Measurements from ENCODE around the gene SERINC3.

The SERINC3 gene

GRCh38 chr20:44544263-44544662 is 22.4 kb upstream of the SERINC3 start:
- DNase-seq (ENCODE audit: insufficient read length, low spot score) = no peak
- TF ChIP-seq POLR2A (IDR thresholded peaks at IDR 0.05; ENCODE audit: low read depth, low read length) = no peak
- no peak for FAIRE-seq

DNA sequence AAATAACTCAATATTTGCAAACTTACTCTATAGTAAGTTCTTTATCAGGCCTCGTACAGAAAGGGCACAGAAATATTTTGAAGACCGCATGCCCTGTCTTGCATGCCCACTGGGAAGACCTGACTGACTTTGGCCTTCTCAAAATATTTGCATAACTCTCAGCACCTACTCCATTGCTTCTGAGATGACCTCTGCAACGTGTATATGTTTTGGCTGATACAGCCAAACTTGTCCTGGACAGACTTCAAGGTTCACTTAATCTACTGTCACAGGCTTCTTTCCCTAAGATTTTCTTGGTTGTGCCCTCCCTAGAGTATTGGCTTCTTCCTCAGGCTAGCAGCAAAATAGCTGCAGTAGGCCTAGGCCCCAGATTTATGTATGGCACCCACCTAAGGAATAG is 21.5 kb upstream of the SERINC3 start:
- no peak for TF ChIP-seq POLR2A (IDR thresholded peaks at IDR 0.05; ENCODE audit: low read depth, low read length)
- no peak for DNase-seq (ENCODE audit: insufficient read length, low spot score)
- FAIRE-seq = no peak

GRCh38 chr20:44542890-44543289 is 21.0 kb upstream of the SERINC3 start:
- no peak for TF ChIP-seq POLR2A (IDR thresholded peaks at IDR 0.05; ENCODE audit: low read depth, low read length)
- DNase-seq (ENCODE audit: insufficient read length, low spot score) (no peak), FAIRE-seq (no peak)

GRCh38 chr20:44541992-44542391 is 20.1 kb upstream of the SERINC3 start:
- DNase-seq (ENCODE audit: insufficient read length, low spot score) (no peak), FAIRE-seq (no peak)
- TF ChIP-seq POLR2A (IDR thresholded peaks at IDR 0.05; ENCODE audit: low read depth, low read length) = no peak

DNA sequence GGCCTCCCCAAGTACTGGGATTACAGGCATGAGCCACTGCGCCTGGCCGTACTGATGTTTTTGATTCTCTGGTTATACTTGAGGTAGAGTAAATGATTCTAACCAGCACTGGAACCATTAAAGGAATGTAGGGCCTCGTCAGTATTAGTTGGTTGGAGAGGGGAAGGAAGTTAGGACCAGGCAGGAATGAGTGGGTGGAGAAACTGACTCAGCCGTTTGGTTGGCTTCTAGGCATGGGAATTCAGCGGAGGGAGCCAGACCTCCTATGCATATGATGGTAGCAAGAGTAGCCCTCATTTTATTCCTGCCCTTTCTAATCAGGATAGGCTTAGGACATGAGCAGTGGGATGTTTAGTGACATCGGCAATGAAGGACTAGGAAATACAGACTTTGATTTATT is 19.0 kb upstream of the SERINC3 start:
- no peak for TF ChIP-seq POLR2A (IDR thresholded peaks at IDR 0.05; ENCODE audit: low read depth, low read length)
- no peak for FAIRE-seq
- DNase-seq (ENCODE audit: insufficient read length, low spot score) = peak; percentile 23

DNA sequence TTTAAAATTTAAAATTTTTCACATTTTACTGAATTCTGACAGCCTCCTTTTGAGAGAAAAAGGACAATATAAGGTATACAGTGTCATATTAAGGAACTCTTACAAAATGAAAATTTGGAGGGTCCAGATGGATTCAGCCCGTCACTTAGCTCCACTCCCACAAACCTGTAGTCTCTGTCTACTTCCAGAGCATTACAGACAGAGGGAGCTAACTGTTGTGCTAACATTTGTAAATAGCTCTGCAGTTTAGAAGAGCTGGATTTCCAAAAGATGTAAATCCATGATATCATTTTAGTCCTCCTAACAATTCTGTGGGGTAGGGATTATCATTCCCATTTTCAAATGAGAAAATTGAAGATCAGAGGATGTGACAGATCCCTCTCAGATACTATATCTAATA is 16.1 kb upstream of the SERINC3 start:
- no peak for TF ChIP-seq POLR2A (IDR thresholded peaks at IDR 0.05; ENCODE audit: low read depth, low read length)
- no peak for FAIRE-seq
- DNase-seq (ENCODE audit: insufficient read length, low spot score) = no peak

DNA sequence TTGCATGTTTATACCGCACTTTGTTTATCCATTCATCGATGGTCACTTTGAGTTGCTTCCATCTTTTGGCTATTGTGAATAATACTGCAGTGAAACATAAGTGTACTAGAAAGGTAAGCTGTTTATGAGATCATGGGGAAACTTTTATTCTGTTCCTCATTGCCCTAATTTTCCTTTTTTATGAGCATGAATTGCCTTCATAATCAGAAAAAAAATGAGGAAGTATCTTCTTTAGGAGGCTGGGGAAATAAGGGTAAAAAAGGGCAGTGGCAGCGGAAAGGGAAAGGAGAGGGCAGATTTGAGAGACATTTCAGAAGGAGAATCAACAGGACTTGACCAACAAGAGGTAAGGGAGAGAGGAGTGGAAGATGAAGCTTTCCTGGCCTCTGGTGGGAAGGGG is 14.3 kb upstream of the SERINC3 start:
- FAIRE-seq = no peak
- TF ChIP-seq POLR2A (IDR thresholded peaks at IDR 0.05; ENCODE audit: low read depth, low read length) = no peak
- no peak for DNase-seq (ENCODE audit: insufficient read length, low spot score)

DNA sequence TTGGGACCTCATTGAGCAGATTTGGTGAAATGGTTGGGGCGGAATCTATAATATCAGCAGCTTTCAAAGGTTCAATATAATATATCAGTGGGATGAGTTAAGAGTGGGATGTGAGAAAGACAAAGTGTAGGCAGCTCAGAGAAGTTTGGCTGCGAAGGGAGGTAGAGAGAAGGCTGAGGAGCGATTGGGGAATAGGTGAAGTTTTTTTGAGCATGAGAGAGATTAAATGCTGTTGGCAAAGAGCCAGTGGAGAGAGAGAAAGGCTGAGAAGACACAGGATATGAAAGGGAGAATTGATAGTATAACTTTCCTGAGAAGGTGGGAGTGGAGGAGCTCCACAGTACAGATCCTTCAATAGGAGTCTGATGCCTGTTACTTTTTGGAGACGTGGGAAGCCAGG is 12.1 kb upstream of the SERINC3 start:
- no peak for FAIRE-seq
- DNase-seq (ENCODE audit: insufficient read length, low spot score) = no peak
- TF ChIP-seq POLR2A (IDR thresholded peaks at IDR 0.05; ENCODE audit: low read depth, low read length) = no peak

DNA sequence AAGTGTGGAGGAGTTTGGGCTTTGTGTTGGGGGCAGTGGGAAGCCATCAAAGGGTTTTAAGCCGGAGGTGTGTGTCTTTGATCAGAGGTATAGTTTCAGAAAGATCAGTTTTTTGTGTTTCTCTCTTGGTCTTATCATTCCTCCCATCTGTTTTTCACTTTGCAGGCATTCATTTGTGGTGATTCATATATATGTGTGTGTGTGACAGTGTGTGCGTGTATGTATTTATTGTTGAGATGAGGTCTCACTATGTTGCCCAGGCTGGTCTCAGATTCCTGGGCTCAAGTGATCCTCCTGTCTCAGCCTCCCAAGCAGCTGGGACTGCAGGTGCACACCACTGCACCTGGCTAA is 11.1 kb upstream of the SERINC3 start:
- no peak for TF ChIP-seq POLR2A (IDR thresholded peaks at IDR 0.05; ENCODE audit: low read depth, low read length)
- no peak for FAIRE-seq
- DNase-seq (ENCODE audit: insufficient read length, low spot score) = peak; percentile 24

DNA sequence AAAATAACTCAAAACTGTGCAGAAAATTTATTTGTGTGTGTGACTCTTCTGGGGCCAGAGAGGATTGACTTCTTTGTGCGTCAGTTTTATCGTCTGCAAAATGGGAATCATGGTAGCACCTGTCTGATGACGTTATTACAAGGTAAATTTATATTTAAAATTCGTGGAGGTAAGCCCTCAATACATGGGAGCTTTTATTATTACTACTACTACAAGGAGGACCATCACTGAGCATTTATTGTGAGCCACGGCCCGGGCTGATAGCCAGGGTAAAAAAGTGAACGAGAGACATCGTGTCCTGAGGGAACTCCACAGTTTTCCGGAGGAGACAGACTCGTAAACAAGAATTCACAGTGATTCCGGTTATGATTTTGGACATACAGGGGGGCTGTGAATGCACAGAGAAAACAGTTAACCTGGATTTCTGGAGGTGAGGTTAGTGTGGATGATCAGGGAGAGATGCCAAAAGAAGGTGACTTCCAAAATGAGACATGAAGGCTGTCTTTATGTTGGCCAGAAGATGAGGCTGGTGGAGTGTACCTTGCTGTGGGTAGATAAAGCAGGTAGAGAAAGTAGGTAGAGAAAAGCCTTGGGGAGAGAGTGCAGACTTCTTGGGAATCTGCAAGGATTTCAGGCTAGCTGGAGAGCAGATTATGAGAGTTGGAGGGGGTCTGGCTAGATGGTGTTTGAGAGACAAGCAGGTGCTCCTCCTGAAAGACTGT is 10.6 kb upstream of the SERINC3 start:
- DNase-seq (ENCODE audit: insufficient read length, low spot score) (no peak), FAIRE-seq (no peak)
- TF ChIP-seq POLR2A (IDR thresholded peaks at IDR 0.05; ENCODE audit: low read depth, low read length) = no peak

GRCh38 chr20:44528309-44528708 is 6.4 kb upstream of the SERINC3 start:
- DNase-seq (ENCODE audit: insufficient read length, low spot score) = no peak
- no peak for FAIRE-seq
- TF ChIP-seq POLR2A (IDR thresholded peaks at IDR 0.05; ENCODE audit: low read depth, low read length) = no peak

GRCh38 chr20:44527716-44528199 is 5.9 kb upstream of the SERINC3 start:
- FAIRE-seq (no peak), DNase-seq (ENCODE audit: insufficient read length, low spot score) (no peak)
- TF ChIP-seq POLR2A (IDR thresholded peaks at IDR 0.05; ENCODE audit: low read depth, low read length) = no peak

DNA sequence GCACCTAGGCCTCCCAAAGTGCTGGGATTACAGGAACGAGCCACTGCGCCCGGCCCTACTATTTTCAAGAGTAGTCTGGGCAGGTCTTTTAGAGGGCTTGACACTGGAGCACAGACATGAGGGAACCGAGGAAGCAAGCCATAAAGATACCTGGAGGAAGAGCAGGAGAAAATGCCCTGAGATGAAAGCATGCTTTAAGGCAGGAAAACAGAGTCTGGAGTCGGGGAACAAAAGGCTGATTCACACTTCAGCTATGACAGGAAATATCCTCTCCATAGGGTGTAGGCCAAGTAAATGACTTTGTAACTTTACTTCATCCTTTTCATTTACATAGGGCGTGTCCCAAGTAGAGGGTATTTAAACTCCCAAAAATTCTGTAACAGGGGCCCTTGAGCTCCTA is 4.3 kb upstream of the SERINC3 start:
- DNase-seq (ENCODE audit: insufficient read length, low spot score) = no peak
- no peak for FAIRE-seq
- no peak for TF ChIP-seq POLR2A (IDR thresholded peaks at IDR 0.05; ENCODE audit: low read depth, low read length)

GRCh38 chr20:44523746-44524145 is 1.9 kb upstream of the SERINC3 start:
- FAIRE-seq (no peak), DNase-seq (ENCODE audit: insufficient read length, low spot score) (no peak)

GRCh38 chr20:44522841-44523240 is 971 bp upstream of the SERINC3 start:
- TF ChIP-seq POLR2A (IDR thresholded peaks at IDR 0.05; ENCODE audit: low read depth, low read length) = no peak
- DNase-seq (ENCODE audit: insufficient read length, low spot score) = no peak
- no peak for FAIRE-seq

More at GRCh38 chr20:44523746-44524145, 1.9 kb upstream of the SERINC3 start:
- no peak for TF ChIP-seq POLR2A (IDR thresholded peaks at IDR 0.05; ENCODE audit: low read depth, low read length)

DNA sequence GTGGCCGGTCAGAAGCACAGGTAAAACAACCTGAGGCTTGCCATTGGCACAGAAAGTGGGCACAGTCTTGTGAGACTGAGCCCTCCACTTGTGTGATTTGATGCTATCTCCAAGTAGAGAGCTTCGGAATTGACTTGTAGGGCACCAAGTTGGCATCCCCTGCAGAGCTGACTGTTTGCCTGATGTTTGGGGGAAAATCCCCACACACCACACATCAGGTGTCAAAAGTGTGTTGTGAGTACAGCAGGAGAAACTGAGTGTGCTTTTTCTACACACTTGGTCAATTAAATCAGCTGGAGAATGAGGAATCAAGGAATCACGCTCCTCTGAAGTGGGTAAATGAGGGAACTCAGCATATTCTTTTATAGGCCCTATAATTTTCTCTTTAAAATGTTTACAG is 989 bp downstream of the SERINC3 start:
- TF ChIP-seq POLR2A (IDR thresholded peaks at IDR 0.05; ENCODE audit: low read depth, low read length) = no peak
- no peak for DNase-seq (ENCODE audit: insufficient read length, low spot score)
- FAIRE-seq = no peak

Data from H54 (cell line).